HEK293T (cell line): ENCODE results near the gene PIK3R5.

Experiments
- CTCF ChIA-PET: fragments of 350-600 bp; formaldehyde crosslinking; extraction: SDS; loops from one replicate; lab custom pipeline; 2021; ENCODE audit warnings: antibody characterized with exemption, inconsistent platforms; lab: Yijun Ruan, JAX
- POLR2A ChIA-PET: fragments of 350-600 bp; formaldehyde crosslinking; extraction: SDS; loops from one replicate; lab custom pipeline; 2020; ENCODE audit warnings: antibody characterized with exemption, inconsistent platforms; lab: Yijun Ruan, JAX
- DNase-seq: peaks from one replicate; pipeline ENCODE4 v3.0.0; 2012; ENCODE audit warnings: mixed read lengths; ENCODE audit errors: extremely low spot score
- ARNT ChIP-seq: fragments of 450-650 bp; IDR thresholded peaks from 2 replicates; pipeline ENCODE4 v1.6.1; 2017; ENCODE audit warnings: mild to moderate bottlenecking
- BHLHE40 ChIP-seq: fragments of 450-650 bp; IDR thresholded peaks from 2 replicates; pipeline ENCODE4 v1.6.1; 2016; ENCODE audit warnings: mild to moderate bottlenecking, moderate library complexity, borderline replicate concordance
- CTBP1 ChIP-seq: fragments of 450-650 bp; IDR thresholded peaks from 2 replicates; pipeline ENCODE4 v1.6.1; 2016; ENCODE audit warnings: borderline replicate concordance
- ELF4 ChIP-seq: fragments of 450-650 bp; IDR thresholded peaks from 2 replicates; pipeline ENCODE4 v1.6.1; 2017; ENCODE audit warnings: antibody characterized with exemption
- FOXA1 ChIP-seq: fragments of 450-650 bp; IDR thresholded peaks from 2 replicates; pipeline ENCODE4 v1.6.1; 2016; ENCODE audit warnings: mild to moderate bottlenecking
- FOXK2 ChIP-seq: fragments of 450-650 bp; IDR thresholded peaks from 2 replicates; pipeline ENCODE4 v1.6.1; 2016; ENCODE audit warnings: mild to moderate bottlenecking
- FOXM1 ChIP-seq: fragments of 450-650 bp; IDR thresholded peaks from 2 replicates; pipeline ENCODE4 v1.6.1; 2017; ENCODE audit warnings: mild to moderate bottlenecking, borderline replicate concordance
- HDGF ChIP-seq: fragments of 450-650 bp; IDR thresholded peaks from 2 replicates; pipeline ENCODE4 v1.6.1; 2017; ENCODE audit warnings: antibody characterized with exemption, borderline replicate concordance
- L3MBTL2 ChIP-seq: fragments of 450-650 bp; conservative IDR thresholded peaks from 2 replicates; pipeline ENCODE4 v1.6.1; 2016; ENCODE audit warnings: mild to moderate bottlenecking
- LEF1 ChIP-seq: fragments of 450-650 bp; IDR thresholded peaks from 2 replicates; pipeline ENCODE4 v1.6.1; 2017; ENCODE audit warnings: mild to moderate bottlenecking, borderline replicate concordance
- NFRKB ChIP-seq: fragments of 450-650 bp; IDR thresholded peaks from 2 replicates; pipeline ENCODE4 v1.6.1; 2016; ENCODE audit warnings: mild to moderate bottlenecking, moderate library complexity
- PKNOX1 ChIP-seq: fragments of 450-650 bp; IDR thresholded peaks from 2 replicates; pipeline ENCODE4 v1.6.1; 2016
- SP1 ChIP-seq: fragments of 450-650 bp; IDR thresholded peaks from 2 replicates; pipeline ENCODE4 v1.6.1; 2017
- SUZ12 ChIP-seq: fragments of 450-650 bp; IDR thresholded peaks from 2 replicates; pipeline ENCODE4 v1.6.1; 2016; ENCODE audit warnings: mild to moderate bottlenecking
- TARDBP ChIP-seq: fragments of 450-650 bp; IDR thresholded peaks from 2 replicates; pipeline ENCODE4 v1.6.1; 2016
- ZNF384 ChIP-seq: fragments of 450-650 bp; IDR thresholded peaks from 2 replicates; pipeline ENCODE4 v1.6.1; 2016

PIK3R5 gene

DNA sequence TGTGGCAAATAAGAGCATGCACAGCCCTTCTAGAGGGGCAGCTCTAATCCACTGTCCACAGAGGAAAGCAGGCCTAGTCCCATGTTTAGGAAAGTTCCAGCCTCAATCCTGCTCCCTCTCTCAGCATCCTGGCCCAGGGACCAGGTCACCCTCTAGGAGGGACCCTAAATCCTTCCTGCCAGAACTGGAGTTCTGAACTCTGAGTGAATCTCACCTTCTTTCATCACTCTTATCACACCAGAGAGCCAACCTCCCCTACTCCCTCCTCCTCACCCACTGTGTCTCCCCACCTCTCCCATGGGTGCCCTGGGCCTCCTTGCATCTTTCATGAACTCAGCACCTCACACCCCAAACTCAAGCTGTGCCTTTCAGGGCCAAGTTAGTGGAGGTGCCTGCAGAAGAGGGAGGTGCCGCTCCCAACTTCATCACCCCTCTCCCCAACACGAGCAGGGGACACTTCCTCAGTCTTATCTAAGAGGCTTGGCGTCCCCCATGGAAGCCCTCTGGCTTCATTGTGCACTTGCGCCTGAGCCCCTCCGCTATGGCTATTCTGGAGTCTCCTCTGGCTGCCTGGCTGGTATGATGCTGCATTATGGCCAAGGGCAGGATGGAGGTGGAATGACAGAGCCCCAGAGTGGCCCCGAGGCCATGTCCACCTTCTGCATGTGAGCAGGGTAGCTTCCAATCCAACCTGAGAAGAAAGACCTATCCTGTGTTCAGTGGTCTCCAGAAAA, 129.7 kb downstream of the PIK3R5 start:
- ChIA-PET POLR2A (no interaction called here), CTCF (no interaction called here)
- TF ChIP-seq ELF4, result no peak
- no peak for TF ChIP-seq SUZ12
- TF ChIP-seq CTBP1, result no peak
- no peak for TF ChIP-seq SP1
- TF ChIP-seq FOXM1, result no peak
- TF ChIP-seq NFRKB, result no peak
- TF ChIP-seq BHLHE40, result no peak
- no peak for TF ChIP-seq TARDBP
- no peak for TF ChIP-seq PKNOX1
- no peak for TF ChIP-seq ARNT
- no peak for TF ChIP-seq HDGF
- no peak for TF ChIP-seq FOXK2
- no peak for TF ChIP-seq LEF1
- no peak for DNase-seq

- CTCF ChIA-PET, result no interaction called here
Observed at GRCh38 chr17:8835106-8835505, 130.4 kb downstream of the PIK3R5 start.

GRCh38 chr17:8832711-8833352, 132.7 kb downstream of the PIK3R5 start:
- TF ChIP-seq HDGF, result 0 out of 2 replicates have a peak, but pooled peaks have one; percentile 74
- TF ChIP-seq L3MBTL2, result peak; percentile 32; the same call in 1 of the 2 replicates
- TF ChIP-seq FOXK2, result no peak
- TF ChIP-seq BHLHE40, result no peak
- TF ChIP-seq ZNF384, result no peak
- no peak for TF ChIP-seq ELF4
- no peak for TF ChIP-seq ARNT
- TF ChIP-seq PKNOX1, result 0 out of 2 replicates have a peak, but pooled peaks have one; percentile 6
- ChIA-PET CTCF (interaction anchor here (0.9 to 1.8 kb wide), 6 partner anchors 8 to 423 kb away, joined by 3 to 7 read pairs (median 4); no protein-coding TSS in a partner anchor), POLR2A (no interaction called here)
- DNase-seq, result peak; percentile 84

More at GRCh38 chr17:8835106-8835505, 130.4 kb downstream of the PIK3R5 start:
- POLR2A ChIA-PET, result no interaction called here
- TF ChIP-seq L3MBTL2 (no peak), FOXA1 (no peak), SUZ12 (no peak), FOXK2 (no peak), HDGF (no peak), PKNOX1 (no peak), BHLHE40 (no peak), SP1 (no peak), ZNF384 (no peak), TARDBP (no peak), CTBP1 (no peak), NFRKB (no peak), ARNT (no peak), FOXM1 (no peak), LEF1 (no peak), ELF4 (no peak)
- no peak for DNase-seq

DNA sequence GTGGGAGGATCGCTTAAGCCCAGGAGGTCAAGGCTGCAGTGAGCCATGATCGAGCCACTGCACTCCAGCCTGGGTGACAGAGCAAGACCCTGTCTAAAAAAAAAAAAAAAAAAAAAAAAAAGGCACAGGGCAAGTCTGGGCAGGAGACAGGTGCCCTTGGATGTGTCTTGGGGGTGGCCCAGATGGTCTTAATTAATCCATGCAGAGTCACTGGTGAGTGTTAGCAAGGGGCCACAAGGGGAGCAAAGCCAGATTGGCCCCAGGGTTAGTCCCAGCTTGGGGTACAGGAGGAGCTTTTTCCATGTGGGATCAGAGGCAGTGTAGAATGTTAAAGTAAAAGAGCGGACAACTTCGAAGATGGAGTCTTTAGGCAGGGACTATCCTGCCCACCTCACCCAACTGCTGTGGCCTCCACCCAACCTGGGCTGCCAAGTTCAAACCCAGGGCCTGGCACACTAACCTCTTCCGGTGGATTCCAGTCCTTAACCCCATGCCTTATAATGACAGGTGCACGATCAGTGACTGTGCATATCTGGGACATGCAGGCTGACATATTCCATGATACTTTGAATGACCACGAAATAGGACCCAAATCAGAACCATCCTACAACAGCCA, 134.2 kb downstream of the PIK3R5 start:
- ChIA-PET POLR2A (no interaction called here), CTCF (interaction anchor here (0.6 kb wide), 1 partner anchor 77 kb away, joined by 3 read pairs; no protein-coding TSS in a partner anchor)
- no peak for DNase-seq
- TF ChIP-seq NFRKB, result no peak
- 0 out of 2 replicates have a peak, but pooled peaks have one; percentile 22 for TF ChIP-seq ZNF384

DNA sequence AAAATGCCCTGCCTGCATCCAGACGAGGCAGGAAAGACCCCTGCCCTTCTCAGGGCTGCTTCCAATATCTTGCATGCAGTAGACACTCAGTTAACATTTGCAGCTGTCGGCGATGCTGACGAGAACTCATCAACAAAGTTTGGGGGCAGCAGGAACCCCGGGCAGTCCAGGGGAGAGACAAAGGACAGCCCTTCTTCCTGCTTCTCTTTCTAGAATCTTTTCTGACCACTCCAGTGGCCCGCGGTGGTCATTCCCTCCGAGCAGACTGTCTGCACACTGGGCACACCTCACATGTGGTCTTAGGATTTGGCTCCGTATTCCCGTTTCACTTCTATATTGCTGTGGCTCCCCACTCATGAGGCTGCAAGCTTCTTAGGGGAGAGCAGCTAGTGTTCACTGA, 135.4 kb downstream of the PIK3R5 start:
- no peak for TF ChIP-seq CTBP1
- TF ChIP-seq FOXA1, result no peak
- TF ChIP-seq FOXK2, result no peak
- no peak for TF ChIP-seq ARNT
- no peak for TF ChIP-seq HDGF
- TF ChIP-seq L3MBTL2, result no peak
- TF ChIP-seq NFRKB, result no peak
- TF ChIP-seq BHLHE40, result no peak
- no peak for TF ChIP-seq ELF4
- no peak for TF ChIP-seq SUZ12
- no peak for TF ChIP-seq ZNF384
- no peak for TF ChIP-seq TARDBP
- no peak for TF ChIP-seq LEF1
- CTCF ChIA-PET, result interaction anchor here (0.6 kb wide), 1 partner anchor 314 kb away, joined by 3 read pairs; no protein-coding TSS in a partner anchor
- POLR2A ChIA-PET, result no interaction called here
- peak; percentile 2 for DNase-seq
